Peyer's patch (tissue), 4 donors: ENCODE data around the gene CACNA2D3.

ENCODE experiments used
- POLR2A ChIP-seq, 2 donors: fragments of 450-650 bp; IDR thresholded peaks; one replicate each; pipeline ENCODE4 v1.5.1; 2017; ENCODE audit warnings: antibody characterized with exemption in 2 of 2, mild to moderate bottlenecking in 2 of 2, moderate library complexity in 2 of 2
- TF ChIP-seq, protein P1 (sequence below), 6 experiments: fragments of 450-650 bp in 4 of 6; fragments of 200-600 bp in 2 of 6; sonication (generic) in 1 of 6; IDR thresholded peaks; one replicate each; pipeline ENCODE4 v1.5.1; 2017 to 2019; ENCODE audit warnings: antibody characterized with exemption in 6 of 6, mild to moderate bottlenecking in 3 of 6, moderate library complexity in 1 of 6

- TF ChIP-seq, protein P1, sequence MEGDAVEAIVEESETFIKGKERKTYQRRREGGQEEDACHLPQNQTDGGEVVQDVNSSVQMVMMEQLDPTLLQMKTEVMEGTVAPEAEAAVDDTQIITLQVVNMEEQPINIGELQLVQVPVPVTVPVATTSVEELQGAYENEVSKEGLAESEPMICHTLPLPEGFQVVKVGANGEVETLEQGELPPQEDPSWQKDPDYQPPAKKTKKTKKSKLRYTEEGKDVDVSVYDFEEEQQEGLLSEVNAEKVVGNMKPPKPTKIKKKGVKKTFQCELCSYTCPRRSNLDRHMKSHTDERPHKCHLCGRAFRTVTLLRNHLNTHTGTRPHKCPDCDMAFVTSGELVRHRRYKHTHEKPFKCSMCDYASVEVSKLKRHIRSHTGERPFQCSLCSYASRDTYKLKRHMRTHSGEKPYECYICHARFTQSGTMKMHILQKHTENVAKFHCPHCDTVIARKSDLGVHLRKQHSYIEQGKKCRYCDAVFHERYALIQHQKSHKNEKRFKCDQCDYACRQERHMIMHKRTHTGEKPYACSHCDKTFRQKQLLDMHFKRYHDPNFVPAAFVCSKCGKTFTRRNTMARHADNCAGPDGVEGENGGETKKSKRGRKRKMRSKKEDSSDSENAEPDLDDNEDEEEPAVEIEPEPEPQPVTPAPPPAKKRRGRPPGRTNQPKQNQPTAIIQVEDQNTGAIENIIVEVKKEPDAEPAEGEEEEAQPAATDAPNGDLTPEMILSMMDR (IDR thresholded peaks at IDR 0.05) = no peak
- no peak for TF ChIP-seq POLR2A (IDR thresholded peaks at IDR 0.05)
Measured at GRCh38 chr3:54599716-54600115, 477.4 kb downstream of the CACNA2D3 start.
